Measurements from ENCODE around the gene LY9. TPM values are rescaled to one million over a fixed set of nuclear protein-coding genes. Genes with fewer than 3 reads are reported as not detected.
A peak's percentile ranks its signal among the peaks of the same experiment; 100 is the strongest.

Gene LY9
- polyA plus RNA-seq, 4 donors, result 0.45 to 3.8 (median 1.1) TPM

DNA sequence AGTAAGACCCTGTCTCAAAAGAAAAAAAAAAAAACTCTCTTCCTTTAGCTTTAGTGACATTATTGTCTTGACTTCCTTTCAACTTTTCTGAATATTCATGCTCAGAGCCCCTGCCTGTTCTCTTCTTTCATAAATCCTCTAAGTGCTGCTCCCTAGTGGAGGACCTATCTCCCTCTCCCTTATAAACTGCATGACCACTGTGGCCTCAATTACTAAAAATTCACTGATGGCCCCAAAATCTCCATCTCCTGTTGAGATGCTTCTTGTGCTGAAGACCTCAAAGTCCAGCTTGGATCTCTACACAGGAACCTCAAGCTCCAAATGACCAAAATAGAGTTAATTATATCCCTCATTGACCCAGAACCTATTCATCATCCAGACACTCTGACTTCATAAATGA, 81.2 kb downstream of the LY9 start:
- H3K4me3 ChIP-seq (ENCODE audit: low read depth in 1 of 3, low read length in 3 of 3), result no peak overlapping the region
- no peaks in the 10 kb centered on the region for H3K36me3 ChIP-seq (ENCODE audit: control insufficient read depth in 3 of 3, insufficient read depth in 2 of 3, low read depth in 1 of 3, low read length in 3 of 3)
- peaks cover 0 to 17% (median 0%) of the 10 kb centered on the region in 3 donors for H3K4me1 ChIP-seq (ENCODE audit: control insufficient read depth in 3 of 3, insufficient read depth in 2 of 3, low read depth in 1 of 3, low read length in 2 of 3)
- FAIRE-seq, result no peak
- H3K9me3 ChIP-seq (ENCODE audit: control insufficient read depth in 2 of 2, insufficient read depth in 1 of 2, low read depth in 1 of 2, low read length in 1 of 2), result no peaks in the 10 kb centered on the region
- no peaks in the 10 kb centered on the region for H3K27me3 ChIP-seq (ENCODE audit: control insufficient read depth in 3 of 3, insufficient read depth in 3 of 3, low read length in 3 of 3)
- peak in 1 of 2 donors; percentile 32 for DNase-seq
- no peak overlapping the region for H3K27ac ChIP-seq (ENCODE audit: low read depth in 1 of 3, low read length in 2 of 3)

Other genes starting within 250 kb of the LY9 start
- gene CD84, start 216.7 kb upstream of the LY9 start, polyA plus RNA-seq, result 1 to 10 TPM in 1 of 4 donors, under 1 TPM in 3; 0.22 to 1.5 (median 0.60) TPM
- gene SLAMF1, start 149.1 kb upstream of the LY9 start, polyA plus RNA-seq, result 1 to 10 TPM in 1 of 4 donors, under 1 TPM in 3; 0.22 to 1.4 (median 0.57) TPM
- gene CD48, start 84.4 kb upstream of the LY9 start, polyA plus RNA-seq, result 10 to 100 TPM in 2 of 4 donors, 1 to 10 TPM in 2; 5.6 to 28.6 (median 10.7) TPM
- gene SLAMF7, start 56.9 kb upstream of the LY9 start, polyA plus RNA-seq, result 10 to 100 TPM in 1 of 4 donors, 1 to 10 TPM in 3; 1.8 to 12.2 (median 3.7) TPM
- 1 to 10 TPM in 2 of 4 donors, under 1 TPM in 2; 0.39 to 3.2 (median 1.1) TPM for gene CD244, start 66.7 kb downstream of the LY9 start, polyA plus RNA-seq
- gene ITLN1, start 89.0 kb downstream of the LY9 start, polyA plus RNA-seq, result 100 to 1,000 TPM in 2 of 4 donors, 10 to 100 TPM in 2; 21.6 to 230 (median 95.8) TPM
- gene ITLN2, start 158.6 kb downstream of the LY9 start, polyA plus RNA-seq, result 100 to 1,000 TPM in 1 of 4 donors, 10 to 100 TPM in 2, 1 to 10 TPM in 1; 1.7 to 318 (median 62.0) TPM
- gene F11R, start 225.0 kb downstream of the LY9 start, polyA plus RNA-seq, result 100 to 1,000 TPM in 1 of 4 donors, 10 to 100 TPM in 3; 30.2 to 188 (median 55.7) TPM
- gene TSTD1, start 242.8 kb downstream of the LY9 start, polyA plus RNA-seq, result 100 to 1,000 TPM in 2 of 4 donors, 10 to 100 TPM in 2; 65.8 to 185 (median 97.8) TPM
- gene USF1, start 249.8 kb downstream of the LY9 start, polyA plus RNA-seq, result 100 to 1,000 TPM in 2 of 4 donors, 10 to 100 TPM in 2; 48.2 to 123 (median 84.8) TPM

All from small intestine (tissue), 7 donors.